GM21447 (cell line): Measurements from ENCODE around the gene AGPAT3.
"Not testable (repeated sequence)": the region's sequence is repeated elsewhere in the genome, so short reads cannot be mapped to it uniquely, and the experiment has no call there.

Experiments
- ATAC-seq: cut with Tn5 transposase; IDR thresholded peaks from one replicate; pipeline ENCODE4 v1.9.1; 2021; ENCODE audit not compliant: unreplicated experiment

The AGPAT3 gene

DNA sequence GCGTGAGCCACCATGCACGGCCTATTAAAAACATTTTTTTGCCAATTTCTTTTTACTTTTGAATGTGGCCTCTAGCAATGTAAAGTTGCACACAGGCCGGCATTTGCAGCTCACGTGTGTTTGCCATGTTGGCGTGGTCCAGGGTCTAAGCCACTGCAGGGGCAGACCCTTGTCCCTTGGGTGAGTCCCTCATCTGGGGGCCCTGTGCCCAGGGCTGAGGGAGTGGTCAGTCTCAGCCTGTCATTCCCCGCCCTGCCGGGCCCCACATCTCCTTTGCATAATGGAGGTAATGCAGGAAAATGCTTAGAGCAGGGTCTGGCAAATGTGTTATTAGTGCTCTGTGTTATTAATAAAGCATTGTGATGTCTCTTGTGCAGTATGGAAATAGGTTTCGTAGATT lies 16.9 kb downstream of the AGPAT3 start:
- no peak for ATAC-seq

DNA sequence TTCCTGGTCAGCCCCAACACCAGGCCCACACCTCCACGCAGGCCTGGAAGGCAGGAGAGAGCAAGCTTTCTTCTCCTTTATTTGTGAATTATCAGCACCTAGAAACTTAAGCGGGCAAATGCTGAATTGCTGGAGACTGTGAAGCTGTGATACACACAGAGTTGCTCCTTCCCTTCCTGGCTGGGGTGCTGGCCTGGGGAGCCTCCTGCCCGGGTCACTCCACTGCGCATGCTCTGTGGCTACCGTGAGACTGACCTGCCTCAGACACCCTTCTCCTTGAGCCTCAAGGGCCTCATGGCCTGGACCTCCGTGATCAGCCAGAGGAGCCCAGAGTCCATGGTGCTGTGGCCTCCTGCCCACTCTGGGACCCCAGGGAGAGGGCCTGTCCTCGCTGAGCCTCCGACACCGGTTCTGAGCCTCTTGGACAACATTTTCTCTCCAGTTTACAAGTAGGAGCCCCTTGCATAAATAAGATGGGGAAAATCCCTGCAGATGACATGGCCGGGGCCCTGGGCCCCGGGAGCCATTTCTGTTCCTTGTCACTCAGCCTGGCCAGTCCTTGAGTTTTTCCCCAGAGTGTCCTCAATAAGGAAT lies 18.0 kb downstream of the AGPAT3 start:
- no peak for ATAC-seq

DNA sequence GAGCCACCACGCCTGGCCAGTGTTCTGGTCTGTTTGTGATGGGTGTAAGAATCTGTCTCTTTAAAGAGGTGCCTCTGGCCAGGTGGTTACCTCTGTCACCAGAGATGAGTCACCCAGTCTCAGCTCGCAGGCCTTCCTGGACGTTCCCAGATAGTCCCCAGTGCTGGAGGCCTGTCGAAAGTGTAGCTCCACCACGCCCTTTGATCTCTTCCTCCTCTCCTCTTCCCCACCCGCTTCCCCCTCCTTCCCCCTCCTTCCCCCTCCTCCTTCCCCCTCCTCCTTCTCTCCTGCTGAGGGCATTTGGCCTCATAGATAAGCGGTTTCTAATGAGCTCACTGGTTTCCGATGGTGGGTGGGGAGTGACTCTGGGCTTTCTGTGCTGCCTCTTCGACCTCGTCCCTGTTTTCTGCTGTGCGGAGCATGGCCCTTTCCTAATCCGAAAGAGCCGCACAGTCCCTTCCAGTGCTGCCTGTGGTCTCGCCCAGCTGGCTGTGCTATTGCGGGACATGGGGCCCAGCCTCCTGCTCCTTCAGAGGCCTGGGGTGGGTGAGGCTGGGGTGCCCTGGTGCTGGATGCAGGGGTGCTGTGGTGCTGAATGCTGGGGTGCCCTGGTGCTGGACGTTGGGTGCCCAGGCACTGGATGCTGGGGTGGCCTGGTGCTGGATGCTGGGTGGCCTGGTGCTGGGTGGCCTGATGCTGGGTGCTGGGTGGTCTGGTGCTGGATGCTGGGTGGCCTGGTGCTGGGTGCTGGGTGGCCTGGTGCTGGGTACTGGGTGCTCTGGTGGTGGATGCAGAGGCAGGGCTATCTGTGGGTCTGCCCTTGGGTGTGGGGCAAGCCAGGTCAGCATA lies 19.2 kb downstream of the AGPAT3 start:
- ATAC-seq = no peak

GRCh38 chr21:43884861-43885417 lies 19.9 kb downstream of the AGPAT3 start:
- no peak for ATAC-seq

DNA sequence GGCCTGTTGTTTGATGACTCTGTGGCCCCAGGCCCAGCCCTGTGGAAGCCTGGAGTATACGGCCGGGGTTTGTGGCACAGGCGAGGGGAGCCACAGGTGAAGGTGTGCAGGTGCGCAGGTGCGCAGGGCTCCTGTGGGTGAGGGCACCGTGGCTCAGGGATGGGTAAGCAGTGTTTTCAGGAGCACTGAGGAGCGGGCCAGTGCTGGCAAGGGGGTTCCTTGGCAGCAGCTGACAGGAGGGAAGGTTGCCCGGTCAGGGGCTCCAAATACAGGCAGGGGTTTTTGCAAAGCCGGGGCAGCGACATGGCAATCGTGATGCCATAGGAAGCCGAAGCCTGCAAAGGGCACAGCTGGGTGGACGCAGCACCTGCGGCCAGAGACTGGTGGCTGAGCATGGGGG lies 20.7 kb downstream of the AGPAT3 start:
- ATAC-seq = no peak

- ATAC-seq = no peak
These were observed 21.5 kb downstream of the AGPAT3 start for GRCh38 chr21:43886565-43886964.

- no peak for ATAC-seq
These were observed 24.0 kb downstream of the AGPAT3 start for GRCh38 chr21:43889069-43889468.

DNA sequence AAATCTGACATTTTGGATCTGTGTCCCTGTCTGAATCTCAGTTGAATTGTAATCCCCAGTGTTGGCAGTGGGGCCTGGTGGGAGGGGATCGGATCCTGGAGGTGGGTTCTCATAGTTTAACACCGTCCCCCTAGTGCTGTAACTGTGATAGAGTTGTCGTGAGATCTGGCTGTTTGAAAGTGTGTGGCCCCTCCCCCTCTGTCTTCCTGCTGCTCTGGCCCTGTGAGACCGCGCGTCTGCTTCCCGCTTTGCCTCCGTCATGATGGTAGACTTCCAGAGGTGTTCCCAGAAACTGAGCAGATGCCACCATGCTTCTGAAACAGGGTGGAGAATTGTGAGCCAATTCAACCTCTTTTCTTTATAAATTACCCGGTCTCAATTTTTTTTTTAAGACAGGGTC lies 25.0 kb downstream of the AGPAT3 start:
- no peak for ATAC-seq

- ATAC-seq = no peak
These were observed 27.3 kb downstream of the AGPAT3 start for GRCh38 chr21:43892334-43892733.

DNA sequence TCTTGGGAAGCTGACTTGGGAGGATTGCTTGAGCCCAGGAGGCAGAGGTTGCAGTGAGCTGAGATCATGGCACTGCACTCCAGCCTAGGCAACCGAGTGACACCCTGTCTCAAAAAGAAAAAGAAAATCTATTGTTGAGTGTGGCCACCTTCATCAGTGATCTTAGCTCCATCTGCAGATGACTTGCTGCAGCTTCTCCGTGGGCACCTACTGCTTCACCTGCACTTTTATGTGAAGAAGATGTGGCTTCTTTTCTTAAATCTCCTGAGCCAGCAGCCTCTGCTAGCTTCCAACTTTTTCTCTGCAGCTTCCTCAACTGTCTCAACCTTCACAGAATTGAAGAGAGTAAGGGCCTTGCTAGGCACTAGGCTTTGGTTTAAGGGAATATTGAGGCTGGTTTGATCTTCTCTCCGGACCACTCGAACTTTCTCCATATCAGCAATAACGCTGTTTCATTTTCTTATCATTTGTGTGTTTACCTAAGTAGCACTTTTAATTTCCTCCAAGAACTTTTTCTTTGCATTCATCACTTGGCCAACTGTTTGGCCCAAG lies 28.0 kb downstream of the AGPAT3 start:
- no peak for ATAC-seq

- ATAC-seq = peak; percentile 63
These were observed 28.6 kb downstream of the AGPAT3 start for GRCh38 chr21:43893536-43894205.

GRCh38 chr21:43894206-43894577 lies 29.2 kb downstream of the AGPAT3 start:
- ATAC-seq = no peak

DNA sequence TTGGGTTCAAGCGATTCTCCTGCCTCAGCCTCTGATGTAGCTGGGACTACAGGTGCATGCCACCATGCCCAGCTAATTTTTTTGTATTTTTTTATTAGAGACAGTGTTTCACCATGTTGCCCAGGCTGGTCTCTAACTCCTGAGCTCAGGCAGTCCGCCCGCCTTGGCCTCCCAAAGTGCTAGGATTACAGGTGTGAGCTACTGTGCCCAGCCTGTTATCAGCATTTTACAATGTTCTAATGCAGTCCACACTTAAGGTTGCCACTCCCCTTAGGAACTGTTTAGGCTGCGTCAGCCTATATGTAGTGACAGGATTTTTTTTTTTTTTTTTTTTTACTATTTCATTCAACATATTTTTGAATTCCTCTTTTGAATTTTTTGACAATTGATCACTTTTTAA lies 30.2 kb downstream of the AGPAT3 start:
- ATAC-seq = no peak

- ATAC-seq = not testable (repeated sequence)
These were observed 31.8 kb downstream of the AGPAT3 start for GRCh38 chr21:43896696-43897299.

- ATAC-seq = no peak
These were observed 34.5 kb downstream of the AGPAT3 start for GRCh38 chr21:43899307-43900077.

GRCh38 chr21:43900078-43900385 lies 35.0 kb downstream of the AGPAT3 start:
- no peak for ATAC-seq

DNA sequence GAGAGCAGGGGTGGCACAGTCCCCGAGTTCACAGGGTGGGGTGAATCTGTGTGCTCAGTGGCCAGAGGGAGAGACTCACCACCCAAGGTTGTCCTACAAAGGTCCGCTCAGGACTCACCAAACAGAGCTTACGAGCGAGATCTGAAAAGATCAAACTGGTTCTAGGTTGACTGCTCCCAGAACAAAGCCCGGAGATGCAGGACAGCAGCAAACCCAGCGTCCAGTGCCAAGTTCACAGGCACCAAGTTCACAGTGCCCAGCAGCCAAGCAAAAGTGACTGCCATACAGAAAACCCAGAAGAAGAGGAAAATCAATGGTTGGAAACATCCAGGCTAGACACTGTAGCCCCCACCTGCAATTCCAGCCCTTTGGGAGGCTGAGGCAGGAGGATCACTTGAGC lies 35.7 kb downstream of the AGPAT3 start:
- ATAC-seq = no peak

GRCh38 chr21:43902441-43902840 lies 37.4 kb downstream of the AGPAT3 start:
- ATAC-seq = no peak

GRCh38 chr21:43903451-43904091 lies 38.5 kb downstream of the AGPAT3 start:
- ATAC-seq = no peak

DNA sequence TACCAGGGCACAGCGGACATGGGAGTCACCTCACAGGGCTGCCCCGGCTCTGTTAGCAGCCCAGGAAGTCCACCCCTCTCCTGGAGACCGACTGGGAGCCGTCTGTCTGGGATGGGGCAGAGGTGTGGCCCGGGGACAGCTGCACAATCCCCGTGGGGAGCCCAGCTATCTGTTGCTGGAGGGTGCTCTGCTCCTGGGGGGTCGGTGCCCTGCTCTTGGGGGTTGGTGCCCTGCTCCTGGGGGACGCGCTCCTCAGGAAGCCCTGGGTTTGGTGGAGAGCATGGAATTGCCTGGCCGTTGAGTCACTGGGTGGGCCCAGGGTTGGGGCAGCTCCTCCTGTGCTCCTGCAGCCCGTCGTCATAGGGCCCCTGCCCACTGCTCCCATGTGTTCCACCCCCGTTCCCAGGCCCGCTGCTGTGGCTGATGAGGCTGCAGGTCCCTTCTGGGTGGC lies 39.3 kb downstream of the AGPAT3 start:
- no peak for ATAC-seq
